Spleen (tissue), 7 donors: ENCODE measurements around the gene PKD1.

Experiments used
- POLR2AphosphoS5 ChIP-seq, 3 donors: sonication (generic); formaldehyde crosslinking; IDR thresholded peaks; one replicate each; pipeline ENCODE4 v1.5.1; 2017; ENCODE audit warnings: antibody characterized with exemption in 3 of 3
- TF ChIP-seq, protein P1 (sequence below), 11 experiments: fragments of 200-600 bp in 7 of 11; fragments of 450-650 bp in 4 of 11; sonication (generic) in 4 of 11; IDR thresholded peaks in 8 of 11; conservative IDR thresholded peaks in 3 of 11; 1 replicate in 7 of 11; 2 replicates in 4 of 11; pipeline versions ENCODE4 v1.4.0 to v1.8.0; 2016 to 2021; ENCODE audit warnings: antibody characterized with exemption in 11 of 11, inconsistent platforms in 4 of 11, mild to moderate bottlenecking in 1 of 11
- donor health status: DM: no; HTN: no; CAD: no; lungs with moderate emphysema.
- donor health status: DM: no; HTN: no; CAD: no.
- donor health status: DM: no; HTN: no; CAD: no.

DNA sequence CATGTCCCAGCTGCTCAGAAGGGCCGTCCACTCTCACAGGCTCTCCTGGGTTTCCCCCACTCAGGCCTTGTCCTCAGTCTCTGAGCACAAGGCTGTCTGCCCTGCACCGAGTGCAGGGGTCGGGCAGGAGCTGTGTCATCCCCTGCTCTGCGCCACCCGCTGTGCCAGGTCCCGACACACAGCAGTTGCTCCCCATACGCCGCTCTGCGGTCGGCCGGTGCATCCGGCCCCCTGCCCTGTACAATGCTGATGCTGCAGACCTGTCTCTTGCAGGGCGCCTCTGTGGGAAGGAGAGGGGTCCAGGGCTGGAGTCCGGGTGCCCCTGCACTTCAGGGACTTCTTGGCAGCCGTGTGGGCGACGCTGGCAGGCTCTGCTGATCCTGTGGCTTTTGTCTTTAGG lies 81.8 kb downstream of the PKD1 start:
- TF ChIP-seq, protein P1, sequence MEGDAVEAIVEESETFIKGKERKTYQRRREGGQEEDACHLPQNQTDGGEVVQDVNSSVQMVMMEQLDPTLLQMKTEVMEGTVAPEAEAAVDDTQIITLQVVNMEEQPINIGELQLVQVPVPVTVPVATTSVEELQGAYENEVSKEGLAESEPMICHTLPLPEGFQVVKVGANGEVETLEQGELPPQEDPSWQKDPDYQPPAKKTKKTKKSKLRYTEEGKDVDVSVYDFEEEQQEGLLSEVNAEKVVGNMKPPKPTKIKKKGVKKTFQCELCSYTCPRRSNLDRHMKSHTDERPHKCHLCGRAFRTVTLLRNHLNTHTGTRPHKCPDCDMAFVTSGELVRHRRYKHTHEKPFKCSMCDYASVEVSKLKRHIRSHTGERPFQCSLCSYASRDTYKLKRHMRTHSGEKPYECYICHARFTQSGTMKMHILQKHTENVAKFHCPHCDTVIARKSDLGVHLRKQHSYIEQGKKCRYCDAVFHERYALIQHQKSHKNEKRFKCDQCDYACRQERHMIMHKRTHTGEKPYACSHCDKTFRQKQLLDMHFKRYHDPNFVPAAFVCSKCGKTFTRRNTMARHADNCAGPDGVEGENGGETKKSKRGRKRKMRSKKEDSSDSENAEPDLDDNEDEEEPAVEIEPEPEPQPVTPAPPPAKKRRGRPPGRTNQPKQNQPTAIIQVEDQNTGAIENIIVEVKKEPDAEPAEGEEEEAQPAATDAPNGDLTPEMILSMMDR (IDR thresholded peaks at IDR 0.05 in 8 of 11, conservative IDR thresholded peaks at IDR 0.05 in 3 of 11) = no peak
- no peak for TF ChIP-seq POLR2AphosphoS5 (IDR thresholded peaks at IDR 0.05)
